GM12891 (cell line): Measurements from ENCODE around the gene IL31.

Experiments
- PAX5 ChIP-seq: IDR thresholded peaks from 2 replicates; pipeline ENCODE4 v1.6.1; 2011; ENCODE audit warnings: low read length, moderate library complexity, mild to moderate bottlenecking; ENCODE audit not compliant: insufficient read depth, severe bottlenecking
- POLR2A ChIP-seq: IDR thresholded peaks from 2 replicates; pipeline ENCODE4 v1.6.1; 2011; ENCODE audit warnings: low read depth, low read length, control low read depth
- POLR2AphosphoS5 ChIP-seq: IDR thresholded peaks from 2 replicates; pipeline ENCODE4 v1.6.1; 2011; ENCODE audit warnings: low read depth, low read length, control low read depth
- POU2F2 ChIP-seq: IDR thresholded peaks from 2 replicates; pipeline ENCODE4 v1.6.1; 2011; ENCODE audit warnings: low read depth, mild to moderate bottlenecking, control low read depth, low read length, moderate library complexity
- TAF1 ChIP-seq: IDR thresholded peaks from 2 replicates; pipeline ENCODE4 v1.6.1; 2011; ENCODE audit warnings: low read depth, low read length, control low read depth

- TF ChIP-seq POLR2A (no peak), POLR2AphosphoS5 (no peak), TAF1 (no peak), PAX5 (no peak), POU2F2 (no peak)
Measured at GRCh38 chr12:122201381-122201780, 27.4 kb upstream of the IL31 start.
